B cell (primary cell): ENCODE data around the gene SMIM12. TPM values are rescaled to one million over a fixed set of nuclear protein-coding genes. Genes with fewer than 3 reads are reported as not detected.

ENCODE experiments used
- ATAC-seq: fragments of 200-7000 bp; cut with Tn5 transposase; one replicate; pipeline ENCODE4 v1.10.0; 2021; ENCODE audit warnings: low read depth, mild to moderate bottlenecking, moderate number of reproducible peaks, moderate library complexity
- CTCF ChIA-PET: fragments of 350-600 bp; sonication (Branson Sonifier 250); formaldehyde crosslinking; loops from one replicate; lab custom pipeline; 2021; ENCODE audit warnings: antibody characterized with exemption, inconsistent platforms; lab: Charles Lee
- POLR2A ChIA-PET: fragments of 350-600 bp; sonication (Branson Sonifier 250); formaldehyde crosslinking; loops from one replicate; lab custom pipeline; 2021; ENCODE audit warnings: antibody characterized with exemption; lab: Charles Lee
- DNase-seq: peaks from one replicate; pipeline ENCODE4 v3.0.0; 2013
- H2AFZ ChIP-seq: 2 replicates; pipeline ENCODE4 v1.6.1; 2012; ENCODE audit warnings: mild to moderate bottlenecking, low read depth, low read length; ENCODE audit not compliant: insufficient read depth, poor library complexity, severe bottlenecking
- H3K27ac ChIP-seq, 2 donors: 1 replicate in 1 of 2; 2 replicates in 1 of 2; pipeline ENCODE4 v1.5.1; 2012 to 2013; ENCODE audit warnings: low read length in 2 of 2, mild to moderate bottlenecking in 2 of 2, moderate library complexity in 1 of 2
- H3K27me3 ChIP-seq, 4 experiments: fragments of 200-600 bp in 1 of 4; sonication (generic) in 1 of 4; replicated peaks in 1 of 4; 1 replicate in 2 of 4; 2 replicates in 2 of 4; pipeline versions ENCODE4 v1.6.1 to v1.7.0; 2013 to 2016; ENCODE audit warnings: low read length in 3 of 4, mild to moderate bottlenecking in 2 of 4, mixed read lengths in 1 of 4, moderate library complexity in 1 of 4; ENCODE audit not compliant: insufficient read depth in 4 of 4, control insufficient read depth in 3 of 4; ENCODE audit errors: control extremely low read depth in 1 of 4
- H3K36me3 ChIP-seq, 2 experiments: replicated peaks in 1 of 2; 1 replicate in 1 of 2; 2 replicates in 1 of 2; pipeline versions ENCODE4 v1.6.1 to v1.7.1; 2013; ENCODE audit warnings: low read length in 1 of 2; ENCODE audit not compliant: insufficient read depth in 2 of 2, control insufficient read depth in 1 of 2; ENCODE audit errors: control extremely low read depth in 1 of 2, extremely low read depth in 1 of 2
- H3K4me1 ChIP-seq, 2 donors: fragments of 200-600 bp in 1 of 2; sonication (generic) in 1 of 2; 1 replicate in 1 of 2; 2 replicates in 1 of 2; pipeline versions ENCODE4 v1.5.1 to v1.6.1; 2013 to 2017; ENCODE audit warnings: low read length in 2 of 2; ENCODE audit not compliant: control insufficient read depth in 2 of 2, insufficient read depth in 2 of 2
- H3K4me2 ChIP-seq: replicated peaks from 2 replicates; pipeline ENCODE3; 2012; ENCODE audit warnings: mild to moderate bottlenecking, low read depth, low read length; ENCODE audit not compliant: poor library complexity, severe bottlenecking
- H3K4me3 ChIP-seq, 5 experiments: fragments of 200-600 bp in 1 of 5; sonication (generic) in 1 of 5; 1 replicate in 3 of 5; 2 replicates in 2 of 5; pipeline versions ENCODE4 v1.5.1 to v1.7.0; 2011 to 2016; ENCODE audit warnings: low read length in 4 of 5, mild to moderate bottlenecking in 4 of 5, low read depth in 2 of 5, control low read depth in 1 of 5, moderate library complexity in 1 of 5; ENCODE audit not compliant: insufficient read depth in 1 of 5; ENCODE audit errors: control extremely low read depth in 1 of 5, extremely low read depth in 1 of 5
- H3K79me2 ChIP-seq: fragments of 200-600 bp; sonication (generic); one replicate; pipeline ENCODE4 v1.6.0; 2016; ENCODE audit warnings: low read length; ENCODE audit not compliant: control insufficient read depth, insufficient read depth
- H3K9ac ChIP-seq: fragments of 200-600 bp; sonication (generic); 2 replicates; pipeline ENCODE4 v1.6.1; 2017; ENCODE audit warnings: mild to moderate bottlenecking, low read length, moderate library complexity
- H3K9me3 ChIP-seq, 3 donors: one replicate each; pipeline versions ENCODE4 v1.6.1 to v1.7.1; 2013; ENCODE audit warnings: low read length in 2 of 3; ENCODE audit not compliant: control insufficient read depth in 2 of 3, insufficient read depth in 1 of 3; ENCODE audit errors: control extremely low read depth in 1 of 3
- H4K20me1 ChIP-seq: 2 replicates; pipeline ENCODE4 v1.6.0; 2012; ENCODE audit warnings: mild to moderate bottlenecking, low read length; ENCODE audit not compliant: insufficient read depth, control insufficient read depth, poor library complexity, severe bottlenecking
- H3K27ac Mint-ChIP-seq: one replicate; pipeline ENCODE4 v1.8.0; 2021; ENCODE audit warnings: mixed read lengths
- H3K27me3 Mint-ChIP-seq: one replicate; pipeline ENCODE4 v1.8.0; 2021; ENCODE audit warnings: mixed read lengths
- H3K4me1 Mint-ChIP-seq: one replicate; pipeline ENCODE4 v1.8.0; 2021; ENCODE audit warnings: mixed read lengths
- H3K4me3 Mint-ChIP-seq: one replicate; pipeline ENCODE4 v1.8.0; 2021; ENCODE audit warnings: mixed read lengths
- H3K9me3 Mint-ChIP-seq: one replicate; pipeline ENCODE4 v1.8.0; 2022; ENCODE audit warnings: mixed read lengths; ENCODE audit not compliant: insufficient read depth
- CTCF ChIP-seq: fragments of 200-600 bp; IDR thresholded peaks from one replicate; pipeline ENCODE4 v1.8.0; 2022; ENCODE audit warnings: antibody characterized with exemption, mild to moderate bottlenecking
- EZH2 ChIP-seq: IDR thresholded peaks from 2 replicates; pipeline ENCODE4 v1.6.1; 2012; ENCODE audit warnings: borderline replicate concordance, low read depth, mild to moderate bottlenecking, moderate library complexity, low read length; ENCODE audit not compliant: insufficient read depth, poor library complexity, severe bottlenecking
- WGBS: methylation state at CpG from one replicate; pipeline ENCODE4 v1.1.5; 2013; ENCODE audit warnings: missing lambda C conversion rate; ENCODE audit not compliant: insufficient coverage; 5-methylcytosine and 5-hydroxymethylcytosine counted together
- intact Hi-C: fragments of 100-400 bp; cut with micrococcal nuclease; formaldehyde crosslinking; loops from one replicate; pipeline ENCODE4 v1.10.0; 2022
- polyA plus RNA-seq: library from polyadenylated mRNA; depleted of rRNA; stranded (reverse); fragments of >200 nt; gene quantifications from 2 replicates; pipeline ENCODE4 v1.2.3, GENCODE V29; 2012
- total RNA-seq, 2 donors: library from RNA; stranded (reverse); fragments of 120-200 nt in 1 of 2; gene quantifications; 1 replicate in 1 of 2; 2 replicates in 1 of 2; pipeline versions ENCODE4 v1.2.3 to v1.2.4, GENCODE V29; 2013 to 2022

Gene SMIM12
- total and polyA plus RNA-seq, 2 donors (not counting 1 experiment from before 2014, with no cell fraction given): 26.2 to 33.1 TPM

GRCh38 chr1:34865573-34865972 is 6.0 kb upstream of the SMIM12 start:
- Histone ChIP-seq H3K79me2 (peaks cover 4% of the 10 kb centered on the region), H3K27ac (peak overlapping the region in 1 of 2 donors; percentile 81), H3K4me2 (peak overlapping the region; percentile 90), H3K9ac (peak overlapping the region; percentile 78), H3K4me3 (peak overlapping the region in 4 of 5 experiments; percentile 60 to 78 (median 76)), H3K9me3 (no peaks in the 10 kb centered on the region), H3K36me3 (no peaks in the 10 kb centered on the region), H3K27me3 (no peaks in the 10 kb centered on the region), H3K4me1 (peaks cover 9 to 17% of the 10 kb centered on the region in 2 donors), H2AFZ (peak overlapping the region; percentile 91), H4K20me1 (no peaks in the 10 kb centered on the region)
- H3K27ac Mint-ChIP-seq: peak overlapping the region; percentile 37
- H3K9me3 Mint-ChIP-seq: no peaks in the 10 kb centered on the region
- peaks cover 29% of the 10 kb centered on the region for H3K4me1 Mint-ChIP-seq
- no peaks in the 10 kb centered on the region for H3K27me3 Mint-ChIP-seq
- CTCF ChIA-PET: interaction anchor here (0.6 to 3.8 kb wide), 4 partner anchors 7 to 357 kb away, joined by 3 to 35 read pairs (median 4); no protein-coding TSS in a partner anchor
- WGBS: 11% methylated on average over 23 of the region's 25 CpGs
- TF ChIP-seq CTCF: no peak
- no peak for TF ChIP-seq EZH2
- POLR2A ChIA-PET: interaction anchor here (1.0 kb wide), 1 partner anchor 20 kb away, joined by 3 read pairs; no protein-coding TSS in a partner anchor
- intact Hi-C loops: loop anchor here (5.0 kb wide), 1 partner anchor 327 kb away; the partner anchor contains the start of gene SFPQ
- ATAC-seq (no peak), DNase-seq (no peak)
- peak overlapping the region; percentile 67 for H3K4me3 Mint-ChIP-seq

GRCh38 chr1:34864759-34865158 is 5.2 kb upstream of the SMIM12 start:
- no peak overlapping the region for H3K4me3 ChIP-seq
- POLR2A ChIA-PET: no interaction called here
- no peak for TF ChIP-seq EZH2
- no peak for TF ChIP-seq CTCF
- Mint-ChIP-seq H3K9me3 (no peaks in the 10 kb centered on the region), H3K27ac (peak overlapping the region; percentile 85), H3K4me3 (peak overlapping the region; percentile 82), H3K4me1 (peaks cover 36% of the 10 kb centered on the region), H3K27me3 (no peaks in the 10 kb centered on the region)
- H3K79me2 ChIP-seq: peaks cover 11% of the 10 kb centered on the region
- H2AFZ ChIP-seq: no peak overlapping the region
- H3K27ac ChIP-seq: no peak overlapping the region
- H3K4me2 ChIP-seq: no peak overlapping the region
- intact Hi-C loops: loop anchor here (5.0 kb wide), 1 partner anchor 328 kb away; the partner anchor contains the start of gene SFPQ
- DNase-seq (no peak), ATAC-seq (no peak)
- H3K9me3 ChIP-seq: no peaks in the 10 kb centered on the region
- CTCF ChIA-PET: interaction anchor here (0.6 to 3.8 kb wide), 3 partner anchors 9 to 358 kb away, joined by 3 to 35 read pairs (median 4); no protein-coding TSS in a partner anchor
- H3K4me1 ChIP-seq: peaks cover 15 to 24% of the 10 kb centered on the region in 2 donors
- H3K27me3 ChIP-seq: no peaks in the 10 kb centered on the region
- no peaks in the 10 kb centered on the region for H3K36me3 ChIP-seq
- no peak overlapping the region for H3K9ac ChIP-seq
- no peaks in the 10 kb centered on the region for H4K20me1 ChIP-seq
- WGBS: 93% methylated on average over 7 of the region's 8 CpGs
